ENCODE data around the gene SGMS1.
"Not testable (repeated sequence)": the region's sequence is repeated elsewhere in the genome, so short reads cannot be mapped to it uniquely, and the experiment has no call there.

SGMS1 gene

DNA sequence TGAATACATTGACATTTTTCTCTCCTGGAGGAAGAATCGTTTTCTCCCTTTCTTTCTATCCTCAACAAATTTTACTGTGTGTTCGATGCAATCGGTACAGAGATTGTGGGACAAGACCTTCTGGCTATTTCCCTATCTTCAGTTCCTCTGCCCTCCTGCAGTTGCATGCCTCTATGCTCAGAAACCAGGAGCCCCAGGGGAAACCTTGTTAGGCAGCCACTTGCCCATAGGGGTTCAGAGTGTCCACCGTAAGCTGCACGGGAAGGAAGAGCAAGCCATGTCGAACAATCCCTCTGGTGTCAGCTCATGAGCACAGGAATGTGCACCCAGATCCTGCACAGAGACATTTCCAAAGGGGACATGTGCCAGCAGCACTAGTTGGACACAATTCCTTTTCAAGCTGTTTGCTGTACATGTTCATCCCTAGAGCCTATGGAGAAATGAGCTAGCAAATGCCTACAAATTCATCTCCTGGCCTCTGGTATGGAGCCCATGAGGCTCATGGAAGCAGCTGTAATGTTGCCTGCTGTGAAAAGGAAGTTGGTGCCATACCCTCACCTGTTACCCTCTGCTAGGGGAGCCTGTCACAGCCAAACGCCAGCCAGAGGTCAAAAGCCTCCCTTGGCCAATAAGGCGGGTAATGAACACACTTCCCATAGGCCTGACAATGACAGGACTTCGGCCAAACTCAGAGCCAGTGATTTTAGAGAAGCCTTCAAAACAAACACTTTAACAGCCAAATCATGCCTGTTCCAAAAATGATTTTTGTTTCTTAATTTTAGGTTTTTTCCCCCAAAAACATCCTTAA is 336.6 kb downstream of the SGMS1 start:
- DNase-seq (ENCODE audit: insufficient read length, low spot score) (no peak), FAIRE-seq (no peak)

DNA sequence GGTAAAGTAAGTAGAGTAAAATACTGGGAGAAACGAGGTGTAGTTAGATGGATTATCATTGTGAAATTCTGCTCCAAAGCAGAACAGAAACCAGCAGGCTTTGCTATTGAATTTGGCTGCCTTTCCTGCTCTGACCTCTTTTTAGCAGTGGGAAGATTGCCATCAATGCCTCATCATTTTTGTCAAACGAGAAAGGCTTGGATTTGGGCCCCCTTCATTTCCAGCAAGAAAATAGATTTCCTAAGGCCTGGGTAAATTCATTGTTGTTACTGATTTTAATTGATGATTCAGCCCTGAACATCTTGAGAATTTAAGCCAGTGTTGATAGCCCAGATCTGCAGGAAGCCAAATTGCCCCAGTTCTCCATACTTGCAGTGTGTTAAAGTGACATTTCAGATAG is 337.2 kb downstream of the SGMS1 start:
- DNase-seq (ENCODE audit: insufficient read length, low spot score) (no peak), FAIRE-seq (no peak)

GRCh38 chr10:50281967-50282522 is 341.7 kb downstream of the SGMS1 start:
- FAIRE-seq, result no peak
- DNase-seq (ENCODE audit: insufficient read length, low spot score), result no peak

GRCh38 chr10:50281210-50281966 is 342.4 kb downstream of the SGMS1 start:
- DNase-seq (ENCODE audit: insufficient read length, low spot score), result no peak
- no peak for FAIRE-seq

DNA sequence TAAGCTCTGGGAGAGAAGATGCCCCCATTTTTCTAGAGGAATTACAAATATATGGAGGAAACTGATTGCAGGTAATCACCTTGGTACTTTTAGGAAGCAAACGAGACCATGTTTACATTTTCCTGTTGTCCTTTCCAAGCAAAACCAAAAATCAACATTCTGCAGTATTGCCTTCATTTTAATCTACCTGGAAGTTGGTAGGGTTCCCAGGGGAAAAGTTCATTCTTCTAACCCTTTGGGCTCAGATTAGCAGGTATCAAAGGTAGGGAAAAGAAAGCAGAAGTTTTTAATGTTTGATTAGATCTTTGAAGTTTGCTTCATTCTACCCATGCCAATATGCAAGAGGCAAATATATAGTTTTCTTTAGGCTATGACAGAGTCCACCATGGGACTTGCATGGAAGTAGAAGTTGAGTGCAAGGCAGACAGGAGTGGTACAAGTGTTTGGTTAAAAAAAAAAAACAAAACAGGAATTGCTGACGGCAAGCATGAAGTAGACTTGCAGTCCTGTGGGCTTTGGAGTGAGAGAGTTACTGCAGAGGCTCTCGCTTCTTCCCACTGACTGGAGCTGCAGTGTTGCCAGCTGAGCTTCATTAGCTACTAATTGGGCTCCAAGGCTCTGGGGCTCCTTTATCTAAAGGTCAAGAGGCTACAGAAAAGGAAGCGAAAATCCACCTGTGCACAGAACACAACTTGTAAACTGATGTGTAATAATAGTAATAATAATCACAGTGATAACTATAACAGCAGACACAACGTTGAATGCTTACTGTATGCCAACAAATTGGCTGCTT is 343.5 kb downstream of the SGMS1 start:
- DNase-seq (ENCODE audit: insufficient read length, low spot score) (no peak), FAIRE-seq (no peak)

GRCh38 chr10:50279489-50279888 is 344.3 kb downstream of the SGMS1 start:
- FAIRE-seq (no peak), DNase-seq (ENCODE audit: insufficient read length, low spot score) (no peak)

- FAIRE-seq (no peak), DNase-seq (ENCODE audit: insufficient read length, low spot score) (peak; percentile 7)
These were observed 348.0 kb downstream of the SGMS1 start for GRCh38 chr10:50275650-50276235.

- FAIRE-seq, result no peak
- no peak for DNase-seq (ENCODE audit: insufficient read length, low spot score)
These were observed 351.2 kb downstream of the SGMS1 start for GRCh38 chr10:50272531-50272930.

GRCh38 chr10:50271564-50272250 is 352.0 kb downstream of the SGMS1 start:
- FAIRE-seq (no peak), DNase-seq (ENCODE audit: insufficient read length, low spot score) (no peak)

- DNase-seq (ENCODE audit: insufficient read length, low spot score); FAIRE-seq: not testable (repeated sequence)
These were observed 355.9 kb downstream of the SGMS1 start for GRCh38 chr10:50267877-50268276.

DNA sequence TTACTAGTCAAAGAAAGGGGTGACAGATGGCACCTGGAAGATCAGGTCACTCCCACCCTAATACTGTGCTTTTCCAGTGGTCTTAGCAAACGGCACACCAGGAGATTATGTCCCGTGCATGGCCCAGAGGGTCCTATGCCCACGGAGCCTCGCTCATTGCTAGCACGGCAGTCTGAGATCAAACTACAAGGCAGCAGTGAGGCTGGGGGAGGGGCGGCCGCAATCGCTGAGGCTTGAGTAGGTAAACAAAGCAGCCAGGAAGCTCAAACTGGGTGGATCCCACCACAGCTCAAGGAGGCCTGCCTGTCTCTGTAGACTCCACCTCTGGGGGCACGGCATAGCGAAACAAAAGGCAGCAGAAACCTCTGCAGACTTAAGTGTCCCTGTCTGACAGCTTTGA is 361.1 kb downstream of the SGMS1 start:
- FAIRE-seq; DNase-seq (ENCODE audit: insufficient read length, low spot score): not testable (repeated sequence)

GRCh38 chr10:50260791-50261281 is 362.9 kb downstream of the SGMS1 start:
- FAIRE-seq, result no peak
- no peak for DNase-seq (ENCODE audit: insufficient read length, low spot score)

All from HTR-8/SVneo (cell line).